Measurements from ENCODE around the gene OPN4. TPM values are rescaled to one million over a fixed set of nuclear protein-coding genes. Genes with fewer than 3 reads are reported as not detected.

The OPN4 gene
- not detected for total RNA-seq
- long read RNA-seq = 0 reads

GRCh38 chr10:86654411-86655172 is at the start of gene OPN4:
Gene OPN4 (plus strand): TSS chr10:86654547. CDS start chr10:86654784, 237 bp downstream.
- TF ChIP-seq CTCF (IDR thresholded peaks at IDR 0.05) (no peak), POLR2A (IDR thresholded peaks at IDR 0.05) (no peak)
- Histone ChIP-seq H3K9me3 (no peaks in the 10 kb centered on the region), H3K4me3 (no peak within 1 kb of the TSS), H3K27me3 (no peaks in the 10 kb centered on the region), H3K27ac (no peak within 1 kb of the TSS), H3K36me3 (no peaks in the 10 kb centered on the region), H3K4me1 (no peaks in the 10 kb centered on the region)
- WGBS (ENCODE audit: insufficient coverage, low coverage, low lambda C conversion rate, missing lambda C conversion rate) = 68% methylated on average over 7 of the region's 17 CpGs
- intact Hi-C loops (cut with DNase I) = no loop called here
- ATAC-seq (no peak), DNase-seq (peak in 2 of 3 donors; percentile 16 to 30)

GRCh38 chr10:86607674-86608073 is 46.7 kb upstream of the OPN4 start:
- ATAC-seq = no peak
- no peak for DNase-seq
- intact Hi-C loops (cut with DNase I) = no loop called here
- peaks cover 0 to 10% (median 0%) of the 10 kb centered on the region in 4 donors for H3K4me1 ChIP-seq
- no peak overlapping the region for H3K27ac ChIP-seq
- no peaks in the 10 kb centered on the region for H3K27me3 ChIP-seq
- H3K36me3 ChIP-seq = no peaks in the 10 kb centered on the region
- H3K4me3 ChIP-seq = no peak overlapping the region
- no peaks in the 10 kb centered on the region for H3K9me3 ChIP-seq
- TF ChIP-seq CTCF (IDR thresholded peaks at IDR 0.05) (no peak), POLR2A (IDR thresholded peaks at IDR 0.05) (no peak)

- Histone ChIP-seq H3K27me3 (no peaks in the 10 kb centered on the region), H3K36me3 (no peaks in the 10 kb centered on the region), H3K27ac (no peak overlapping the region), H3K4me3 (no peak overlapping the region), H3K4me1 (no peaks in the 10 kb centered on the region), H3K9me3 (no peaks in the 10 kb centered on the region)
- DNase-seq (no peak), ATAC-seq (no peak)
- TF ChIP-seq CTCF (IDR thresholded peaks at IDR 0.05) = no peak
- no peak for TF ChIP-seq POLR2A (IDR thresholded peaks at IDR 0.05)
- intact Hi-C loops (cut with DNase I) = no loop called here
These were observed 44.4 kb upstream of the OPN4 start for GRCh38 chr10:86609920-86610319.

- TF ChIP-seq CTCF (IDR thresholded peaks at IDR 0.05) = no peak
- TF ChIP-seq POLR2A (IDR thresholded peaks at IDR 0.05) = no peak
- DNase-seq (no peak), ATAC-seq (no peak)
- Histone ChIP-seq H3K27me3 (no peaks in the 10 kb centered on the region), H3K36me3 (no peaks in the 10 kb centered on the region), H3K9me3 (no peaks in the 10 kb centered on the region), H3K4me1 (no peaks in the 10 kb centered on the region), H3K4me3 (no peak overlapping the region), H3K27ac (no peak overlapping the region)
- intact Hi-C loops (cut with DNase I) = no loop called here
- WGBS (ENCODE audit: insufficient coverage, low coverage, low lambda C conversion rate, missing lambda C conversion rate) = 88% methylated on average over 1 of the region's 1 CpG
These were observed 43.0 kb upstream of the OPN4 start for GRCh38 chr10:86611386-86611785.

- intact Hi-C loops (cut with DNase I) = no loop called here
- Histone ChIP-seq H3K27ac (no peak overlapping the region), H3K36me3 (no peaks in the 10 kb centered on the region), H3K27me3 (no peaks in the 10 kb centered on the region), H3K4me3 (no peak overlapping the region), H3K9me3 (no peaks in the 10 kb centered on the region), H3K4me1 (no peaks in the 10 kb centered on the region)
- no peak for TF ChIP-seq CTCF (IDR thresholded peaks at IDR 0.05)
- no peak for TF ChIP-seq POLR2A (IDR thresholded peaks at IDR 0.05)
- 69% methylated on average over 2 of the region's 5 CpGs for WGBS (ENCODE audit: insufficient coverage, low coverage, low lambda C conversion rate, missing lambda C conversion rate)
- DNase-seq = no peak
- ATAC-seq = no peak
These were observed 41.3 kb upstream of the OPN4 start for GRCh38 chr10:86613096-86613495.
